Measurements from ENCODE around the gene CASR. TPM values are rescaled to one million over a fixed set of nuclear protein-coding genes. Genes with fewer than 3 reads are reported as not detected.

CASR gene
- polyA plus RNA-seq, 1 donor = 1.9 TPM

DNA sequence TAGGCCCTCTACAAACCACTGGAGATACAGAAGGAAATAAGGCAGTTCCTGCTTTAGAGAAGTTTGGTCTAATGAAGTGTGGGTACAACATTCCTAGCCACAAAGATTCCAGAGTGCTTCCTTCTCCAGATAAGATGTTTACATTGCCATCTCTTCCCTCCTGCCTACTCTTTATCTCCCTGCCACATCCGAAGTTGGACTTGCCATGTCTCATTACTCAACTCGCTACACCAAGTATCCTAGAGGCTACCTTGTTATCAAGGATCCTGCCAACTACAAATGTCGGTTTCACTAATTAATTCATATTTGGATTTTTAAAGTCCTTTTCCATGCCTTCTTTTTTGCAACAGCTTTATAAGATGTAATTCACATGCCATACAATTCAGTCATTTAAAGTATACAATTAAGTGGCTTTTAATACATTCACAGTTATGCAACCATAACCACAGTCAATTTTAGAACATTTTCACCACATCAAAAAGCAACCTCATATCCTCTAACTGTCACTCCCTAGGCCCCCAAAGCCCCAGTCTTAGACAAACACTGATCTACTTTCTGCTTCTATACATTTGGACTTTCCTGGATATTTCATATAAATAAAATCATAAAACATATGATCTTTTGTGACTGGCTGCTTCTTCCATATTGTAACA lies 87.9 kb downstream of the CASR start:
- Histone ChIP-seq H3K27me3 (ENCODE audit: control insufficient read depth, insufficient read depth, low read length) (no peaks in the 10 kb centered on the region), H3K27ac (ENCODE audit: low read length) (no peak overlapping the region), H3K36me3 (ENCODE audit: control insufficient read depth, insufficient read depth, low read length) (no peaks in the 10 kb centered on the region), H3K4me3 (ENCODE audit: low read length) (no peak overlapping the region), H3K4me1 (ENCODE audit: control insufficient read depth, insufficient read depth, low read length) (peaks cover 7% of the 10 kb centered on the region), H3K9me3 (ENCODE audit: control insufficient read depth, low read depth, low read length) (no peaks in the 10 kb centered on the region)
- no peak for DNase-seq
- 69% methylated on average over 3 of the region's 3 CpGs for WGBS (ENCODE audit: insufficient coverage, low lambda C conversion rate)

DNA sequence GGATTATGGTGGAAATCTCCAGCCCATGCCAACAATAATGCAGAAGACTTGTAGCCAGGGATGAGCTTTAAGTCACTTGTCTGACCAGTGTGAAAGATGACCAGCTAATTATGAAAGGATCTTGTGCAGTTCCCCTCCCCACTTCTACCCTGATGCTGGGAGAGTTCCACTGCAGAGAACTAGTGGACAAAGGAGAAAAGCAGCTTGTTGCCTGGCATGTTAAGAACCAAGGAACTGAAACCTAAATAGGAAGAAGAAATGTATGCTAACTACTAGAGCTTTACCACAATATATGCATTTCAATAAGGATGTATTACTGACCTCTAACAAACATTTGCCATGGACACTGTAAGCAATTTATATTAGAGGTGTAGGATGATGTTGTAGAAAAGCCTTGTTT lies 89.4 kb downstream of the CASR start:
- H3K4me3 ChIP-seq (ENCODE audit: low read length) = no peak overlapping the region
- DNase-seq = no peak
- H3K27me3 ChIP-seq (ENCODE audit: control insufficient read depth, insufficient read depth, low read length) = no peaks in the 10 kb centered on the region
- H3K36me3 ChIP-seq (ENCODE audit: control insufficient read depth, insufficient read depth, low read length) = no peaks in the 10 kb centered on the region
- H3K4me1 ChIP-seq (ENCODE audit: control insufficient read depth, insufficient read depth, low read length) = peaks cover 4% of the 10 kb centered on the region
- no peaks in the 10 kb centered on the region for H3K9me3 ChIP-seq (ENCODE audit: control insufficient read depth, low read depth, low read length)
- no peak overlapping the region for H3K27ac ChIP-seq (ENCODE audit: low read length)

GRCh38 chr3:122273498-122273897 lies 90.0 kb downstream of the CASR start:
- WGBS (ENCODE audit: insufficient coverage, low lambda C conversion rate) = no CpG with 5 or more reads among the region's 2 CpGs
- Histone ChIP-seq H3K36me3 (ENCODE audit: control insufficient read depth, insufficient read depth, low read length) (no peaks in the 10 kb centered on the region), H3K4me1 (ENCODE audit: control insufficient read depth, insufficient read depth, low read length) (peaks cover under 1% of the 10 kb centered on the region), H3K27ac (ENCODE audit: low read length) (no peak overlapping the region), H3K27me3 (ENCODE audit: control insufficient read depth, insufficient read depth, low read length) (no peaks in the 10 kb centered on the region), H3K4me3 (ENCODE audit: low read length) (no peak overlapping the region), H3K9me3 (ENCODE audit: control insufficient read depth, low read depth, low read length) (no peaks in the 10 kb centered on the region)
- DNase-seq = no peak

DNA sequence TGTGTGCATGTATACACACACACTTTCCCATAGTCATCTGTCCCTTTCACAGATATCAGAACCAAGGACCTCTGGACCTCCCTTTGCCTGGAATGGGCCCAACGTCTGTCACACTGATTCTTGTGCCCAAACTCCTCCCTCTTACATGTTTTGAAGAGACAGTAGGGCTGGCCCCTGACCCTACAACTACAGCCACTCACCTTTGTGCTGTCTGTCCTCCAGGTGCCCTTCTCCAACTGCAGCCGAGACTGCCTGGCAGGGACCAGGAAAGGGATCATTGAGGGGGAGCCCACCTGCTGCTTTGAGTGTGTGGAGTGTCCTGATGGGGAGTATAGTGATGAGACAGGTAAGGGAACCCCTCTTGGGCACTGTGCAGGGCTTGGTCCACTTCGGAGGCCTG lies 98.4 kb downstream of the CASR start:
- H3K9me3 ChIP-seq (ENCODE audit: control insufficient read depth, low read depth, low read length) = no peaks in the 10 kb centered on the region
- no peaks in the 10 kb centered on the region for H3K36me3 ChIP-seq (ENCODE audit: control insufficient read depth, insufficient read depth, low read length)
- no CpG with 5 or more reads among the region's 3 CpGs for WGBS (ENCODE audit: insufficient coverage, low lambda C conversion rate)
- no peak overlapping the region for H3K4me3 ChIP-seq (ENCODE audit: low read length)
- DNase-seq = no peak
- no peaks in the 10 kb centered on the region for H3K4me1 ChIP-seq (ENCODE audit: control insufficient read depth, insufficient read depth, low read length)
- peaks cover 4% of the 10 kb centered on the region for H3K27me3 ChIP-seq (ENCODE audit: control insufficient read depth, insufficient read depth, low read length)
- no peak overlapping the region for H3K27ac ChIP-seq (ENCODE audit: low read length)

- no CpG with 5 or more reads among the region's 22 CpGs for WGBS (ENCODE audit: insufficient coverage, low lambda C conversion rate)
- H3K27ac ChIP-seq (ENCODE audit: low read length) = no peak overlapping the region
- no peaks in the 10 kb centered on the region for H3K4me1 ChIP-seq (ENCODE audit: control insufficient read depth, insufficient read depth, low read length)
- no peak overlapping the region for H3K4me3 ChIP-seq (ENCODE audit: low read length)
- no peaks in the 10 kb centered on the region for H3K36me3 ChIP-seq (ENCODE audit: control insufficient read depth, insufficient read depth, low read length)
- H3K9me3 ChIP-seq (ENCODE audit: control insufficient read depth, low read depth, low read length) = no peaks in the 10 kb centered on the region
- peaks cover 4% of the 10 kb centered on the region for H3K27me3 ChIP-seq (ENCODE audit: control insufficient read depth, insufficient read depth, low read length)
- DNase-seq = no peak
Observed at GRCh38 chr3:122283796-122284445, 100.5 kb downstream of the CASR start.

DNA sequence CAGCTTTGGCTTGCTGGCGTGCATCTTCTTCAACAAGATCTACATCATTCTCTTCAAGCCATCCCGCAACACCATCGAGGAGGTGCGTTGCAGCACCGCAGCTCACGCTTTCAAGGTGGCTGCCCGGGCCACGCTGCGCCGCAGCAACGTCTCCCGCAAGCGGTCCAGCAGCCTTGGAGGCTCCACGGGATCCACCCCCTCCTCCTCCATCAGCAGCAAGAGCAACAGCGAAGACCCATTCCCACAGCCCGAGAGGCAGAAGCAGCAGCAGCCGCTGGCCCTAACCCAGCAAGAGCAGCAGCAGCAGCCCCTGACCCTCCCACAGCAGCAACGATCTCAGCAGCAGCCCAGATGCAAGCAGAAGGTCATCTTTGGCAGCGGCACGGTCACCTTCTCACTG lies 101.0 kb downstream of the CASR start:
- H3K27ac ChIP-seq (ENCODE audit: low read length) = no peak overlapping the region
- no peaks in the 10 kb centered on the region for H3K9me3 ChIP-seq (ENCODE audit: control insufficient read depth, low read depth, low read length)
- WGBS (ENCODE audit: insufficient coverage, low lambda C conversion rate) = no CpG with 5 or more reads among the region's 20 CpGs
- no peak for DNase-seq
- peaks cover 4% of the 10 kb centered on the region for H3K27me3 ChIP-seq (ENCODE audit: control insufficient read depth, insufficient read depth, low read length)
- H3K4me3 ChIP-seq (ENCODE audit: low read length) = no peak overlapping the region
- no peaks in the 10 kb centered on the region for H3K4me1 ChIP-seq (ENCODE audit: control insufficient read depth, insufficient read depth, low read length)
- H3K36me3 ChIP-seq (ENCODE audit: control insufficient read depth, insufficient read depth, low read length) = no peaks in the 10 kb centered on the region

- no peaks in the 10 kb centered on the region for H3K36me3 ChIP-seq (ENCODE audit: control insufficient read depth, insufficient read depth, low read length)
- WGBS (ENCODE audit: insufficient coverage, low lambda C conversion rate) = 67% methylated on average over 1 of the region's 6 CpGs
- no peaks in the 10 kb centered on the region for H3K9me3 ChIP-seq (ENCODE audit: control insufficient read depth, low read depth, low read length)
- no peaks in the 10 kb centered on the region for H3K4me1 ChIP-seq (ENCODE audit: control insufficient read depth, insufficient read depth, low read length)
- no peak overlapping the region for H3K27ac ChIP-seq (ENCODE audit: low read length)
- DNase-seq = no peak
- H3K4me3 ChIP-seq (ENCODE audit: low read length) = no peak overlapping the region
- no peaks in the 10 kb centered on the region for H3K27me3 ChIP-seq (ENCODE audit: control insufficient read depth, insufficient read depth, low read length)
Observed at GRCh38 chr3:122294359-122294758, 110.9 kb downstream of the CASR start.

DNA sequence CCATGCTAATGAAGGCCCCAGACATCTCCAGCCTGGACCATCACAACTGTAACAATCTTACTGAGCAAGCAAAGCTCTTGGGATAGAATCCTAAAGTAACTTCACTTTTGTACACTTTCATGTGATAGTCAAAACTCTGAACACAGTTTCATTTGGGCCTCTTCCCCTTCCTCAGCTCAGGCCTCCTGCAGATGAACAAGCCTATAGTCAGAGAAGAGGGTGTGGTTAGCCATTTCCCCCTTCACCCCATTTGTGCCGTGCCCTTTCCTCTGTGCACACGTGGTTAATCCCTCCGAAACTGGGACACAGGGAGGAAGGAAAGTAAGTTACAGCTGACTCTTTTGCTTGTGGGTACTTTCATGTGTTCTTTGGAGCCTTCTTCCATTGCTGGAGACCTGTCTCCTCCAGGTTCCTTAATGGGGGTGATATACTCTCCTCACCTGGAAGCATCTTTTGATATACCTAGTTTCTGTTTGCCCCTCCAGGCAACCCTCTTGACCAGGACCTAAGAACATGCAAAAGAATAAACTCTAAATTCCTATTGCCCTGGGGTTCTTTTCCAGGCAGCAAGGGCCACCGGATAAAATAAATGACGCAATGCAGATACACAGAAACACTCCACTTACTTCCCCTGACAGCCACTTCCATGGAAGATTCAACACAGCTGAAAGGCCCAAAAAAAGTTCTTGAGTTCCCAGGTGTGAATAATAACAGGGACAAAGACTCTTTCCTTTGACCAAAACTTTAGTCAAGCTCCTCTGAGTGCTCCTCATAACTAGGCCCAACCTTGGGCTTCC lies 112.0 kb downstream of the CASR start:
- WGBS (ENCODE audit: insufficient coverage, low lambda C conversion rate) = no CpG with 5 or more reads among the region's 5 CpGs

GRCh38 chr3:122298239-122298638 lies 114.8 kb downstream of the CASR start:
- Histone ChIP-seq H3K36me3 (ENCODE audit: control insufficient read depth, insufficient read depth, low read length) (no peaks in the 10 kb centered on the region), H3K27ac (ENCODE audit: low read length) (no peak overlapping the region), H3K9me3 (ENCODE audit: control insufficient read depth, low read depth, low read length) (no peaks in the 10 kb centered on the region), H3K4me3 (ENCODE audit: low read length) (no peak overlapping the region), H3K4me1 (ENCODE audit: control insufficient read depth, insufficient read depth, low read length) (no peaks in the 10 kb centered on the region), H3K27me3 (ENCODE audit: control insufficient read depth, insufficient read depth, low read length) (no peaks in the 10 kb centered on the region)
- WGBS (ENCODE audit: insufficient coverage, low lambda C conversion rate) = no CpG with 5 or more reads among the region's 2 CpGs
- no peak for DNase-seq

More for the DNA sequence above, 112.0 kb downstream of the CASR start:
- Histone ChIP-seq H3K9me3 (ENCODE audit: control insufficient read depth, low read depth, low read length) (no peaks in the 10 kb centered on the region), H3K27ac (ENCODE audit: low read length) (no peak overlapping the region), H3K27me3 (ENCODE audit: control insufficient read depth, insufficient read depth, low read length) (no peaks in the 10 kb centered on the region), H3K36me3 (ENCODE audit: control insufficient read depth, insufficient read depth, low read length) (no peaks in the 10 kb centered on the region), H3K4me1 (ENCODE audit: control insufficient read depth, insufficient read depth, low read length) (no peaks in the 10 kb centered on the region), H3K4me3 (ENCODE audit: low read length) (no peak overlapping the region)
- no peak for DNase-seq

- H3K27ac ChIP-seq (ENCODE audit: low read length) = no peak overlapping the region
- H3K4me1 ChIP-seq (ENCODE audit: control insufficient read depth, insufficient read depth, low read length) = no peaks in the 10 kb centered on the region
- DNase-seq = no peak
Observed at GRCh38 chr3:122299215-122299614, 115.7 kb downstream of the CASR start.

More at GRCh38 chr3:122299215-122299614, 115.7 kb downstream of the CASR start:
- H3K9me3 ChIP-seq (ENCODE audit: control insufficient read depth, low read depth, low read length) = no peaks in the 10 kb centered on the region
- no peaks in the 10 kb centered on the region for H3K27me3 ChIP-seq (ENCODE audit: control insufficient read depth, insufficient read depth, low read length)
- no peak overlapping the region for H3K4me3 ChIP-seq (ENCODE audit: low read length)
- no peaks in the 10 kb centered on the region for H3K36me3 ChIP-seq (ENCODE audit: control insufficient read depth, insufficient read depth, low read length)

All from large intestine (tissue), 3 donors.